ENCODE data around the gene GMCL1.

- no peak for TF ChIP-seq YY1 (IDR thresholded peaks at IDR 0.05; ENCODE audit: insufficient read depth, insufficient read length)
- no peak for TF ChIP-seq ZNF274 (IDR thresholded peaks at IDR 0.05; ENCODE audit: low read depth, low read length)
- no peak for TF ChIP-seq SUZ12 (IDR thresholded peaks at IDR 0.05; ENCODE audit: extremely low read depth, insufficient read depth, insufficient read length)
Measured at GRCh38 chr2:69790601-69790959, 38.9 kb upstream of the GMCL1 start.

All from NT2/D1 (cell line).